IgD-negative memory B cell (primary cell): Measurements from ENCODE around the gene CKM. TPM values are rescaled to one million over a fixed set of nuclear protein-coding genes. Genes with fewer than 3 reads are reported as not detected.

ENCODE experiments used
- H3K27ac Mint-ChIP-seq, 3 donors: one replicate each; pipeline ENCODE4 v1.8.0; 2020 to 2022; ENCODE audit warnings: mild to moderate bottlenecking in 3 of 3, mixed read lengths in 3 of 3, moderate library complexity in 1 of 3
- H3K27me3 Mint-ChIP-seq: one replicate; pipeline ENCODE4 v1.8.0; 2021; ENCODE audit warnings: mixed read lengths
- H3K36me3 Mint-ChIP-seq: one replicate; pipeline ENCODE4 v1.8.0; 2020; ENCODE audit warnings: mild to moderate bottlenecking, mixed read lengths
- H3K4me1 Mint-ChIP-seq, 3 donors: one replicate each; pipeline ENCODE4 v1.8.0; 2020 to 2022; ENCODE audit warnings: mixed read lengths in 3 of 3, mild to moderate bottlenecking in 1 of 3
- H3K4me3 Mint-ChIP-seq, 4 donors: one replicate each; pipeline ENCODE4 v1.8.0; 2020 to 2022; ENCODE audit warnings: mild to moderate bottlenecking in 4 of 4, mixed read lengths in 4 of 4, moderate library complexity in 3 of 4
- H3K9me3 Mint-ChIP-seq, 3 donors: one replicate each; pipeline ENCODE4 v1.8.0; 2020 to 2021; ENCODE audit warnings: mixed read lengths in 3 of 3, mild to moderate bottlenecking in 1 of 3
- polyA plus RNA-seq: library from polyadenylated mRNA; unstranded; fragments of 300-500 nt; fragmentation: Illumina TruSeq; gene quantifications from one replicate; pipeline ENCODE4 v1.2.3, GENCODE V29; 2021

CKM gene
- not detected for polyA plus RNA-seq

DNA sequence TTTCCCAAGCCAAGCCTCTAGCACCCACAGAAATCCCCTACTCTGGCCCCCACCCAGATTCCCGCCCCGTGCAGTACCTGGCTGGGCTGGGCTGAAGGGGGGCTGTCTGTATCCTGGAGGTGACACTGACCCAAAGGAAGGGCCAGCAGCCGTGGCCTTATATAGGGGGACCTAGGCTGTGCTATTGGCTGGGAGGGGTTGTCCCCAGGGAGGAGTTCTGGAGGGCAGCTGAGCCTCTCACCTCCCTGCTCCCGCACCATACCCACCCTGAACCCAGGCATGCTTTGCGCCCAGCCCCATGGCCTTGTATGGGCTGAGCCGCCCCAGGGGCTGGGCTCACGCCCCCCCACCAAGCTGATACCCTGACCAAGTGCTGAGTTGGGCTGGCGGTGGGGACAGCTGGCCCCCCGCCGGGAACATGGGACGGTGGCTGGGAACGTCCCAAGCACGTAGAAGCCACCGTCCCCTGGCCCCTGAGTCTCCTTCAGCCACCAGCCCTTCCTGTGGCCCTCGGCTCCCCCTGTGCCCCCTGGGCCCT lies at the start of gene CKM:
TSS of gene CKM (minus strand) at position 132 of the 538 bp plus-strand sequence. CDS start 3,162 bp downstream, outside the sequence.
- no peaks in the 10 kb centered on the region for H3K4me1 Mint-ChIP-seq
- peaks cover 0 to 2% (median 0%) of the 10 kb centered on the region in 3 donors for H3K9me3 Mint-ChIP-seq
- peaks cover 2% of the 10 kb centered on the region for H3K36me3 Mint-ChIP-seq
- H3K4me3 Mint-ChIP-seq, result no peak within 1 kb of the TSS
- H3K27ac Mint-ChIP-seq, result no peak within 1 kb of the TSS
- peaks cover 28% of the 10 kb centered on the region for H3K27me3 Mint-ChIP-seq

DNA sequence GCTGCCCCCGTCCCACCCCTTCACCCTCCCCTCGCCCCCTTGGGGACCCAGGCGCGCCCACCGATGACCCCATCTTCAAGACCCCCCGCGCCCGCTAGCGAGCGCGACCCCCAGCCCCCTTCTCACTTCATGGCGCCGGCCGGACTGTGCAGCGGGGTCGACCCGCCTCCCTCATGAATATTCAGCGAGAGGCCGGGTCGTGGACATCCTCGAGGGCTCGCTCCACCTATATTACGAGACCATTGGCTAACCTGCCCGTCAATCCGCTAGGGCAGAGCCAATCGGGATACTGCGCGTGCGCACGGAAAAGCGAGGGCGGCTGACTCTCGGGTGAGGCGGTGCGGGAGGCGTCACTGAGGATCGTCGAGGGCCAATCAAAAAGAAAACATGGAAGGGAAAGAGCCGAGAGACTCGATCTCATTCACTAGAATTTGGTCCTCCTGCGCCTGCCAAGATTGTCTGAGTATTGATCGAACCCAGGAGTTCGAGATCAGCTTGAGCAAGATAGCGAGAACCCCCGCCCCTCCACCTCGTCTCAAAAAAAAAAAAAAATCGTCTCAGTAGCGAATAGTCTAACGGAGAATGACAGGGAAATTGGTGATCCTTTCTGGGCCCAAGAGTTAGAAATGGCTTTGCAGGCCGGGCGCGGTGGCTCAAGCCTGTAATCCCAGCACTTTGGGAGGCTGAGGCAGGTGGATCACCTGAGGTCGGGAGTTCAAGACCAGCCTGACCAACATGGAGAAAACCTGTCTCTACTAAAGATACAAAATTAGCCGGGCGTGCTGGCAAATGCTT lies 47.9 kb upstream of the CKM start, which contains the start of gene ERCC2:
TSS of gene ERCC2 (minus strand) at position 164 of the 795 bp plus-strand sequence. CDS start at position 131, 33 bp downstream.
- H3K36me3 Mint-ChIP-seq, result peaks cover 2% of the 10 kb centered on the region
- H3K4me3 Mint-ChIP-seq, result peak within 1 kb of the TSS; percentile 77 to 97 (median 95)
- no peaks in the 10 kb centered on the region for H3K27me3 Mint-ChIP-seq
- H3K9me3 Mint-ChIP-seq, result no peaks in the 10 kb centered on the region
- peaks cover 0 to 6% (median 5%) of the 10 kb centered on the region in 3 donors for H3K4me1 Mint-ChIP-seq
- peak within 1 kb of the TSS; percentile 41 to 98 (median 97) for H3K27ac Mint-ChIP-seq

DNA sequence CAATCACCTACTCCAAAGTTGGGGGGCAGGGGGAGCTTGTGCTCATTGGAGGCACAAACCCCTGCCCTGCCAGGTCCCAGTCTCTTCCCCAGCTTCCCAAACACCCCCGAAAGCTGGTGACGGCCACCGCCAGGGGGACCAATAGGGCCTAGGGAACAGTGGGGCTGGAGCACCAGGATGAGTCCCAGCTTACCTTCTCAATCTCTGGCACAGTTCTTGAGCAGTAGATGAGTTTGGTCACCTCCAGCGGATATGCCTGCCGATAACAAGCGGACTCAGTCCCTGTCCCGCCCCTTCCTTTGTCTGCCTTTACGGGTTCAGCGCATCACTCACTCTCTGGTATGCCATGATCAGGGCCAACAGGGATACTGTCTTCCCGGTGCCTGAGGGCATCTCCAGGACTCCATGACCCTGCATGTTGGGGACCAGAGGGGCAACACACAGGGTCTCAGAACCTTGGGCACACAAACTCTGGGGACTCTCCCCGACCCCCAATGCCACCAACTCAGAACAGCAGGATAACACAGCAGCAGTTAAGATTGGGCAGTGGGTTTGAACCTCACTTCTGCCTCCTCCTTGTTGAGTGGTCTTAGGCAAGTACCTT lies 46.2 kb upstream of the CKM start:
- Mint-ChIP-seq H3K9me3 (no peaks in the 10 kb centered on the region), H3K27me3 (no peaks in the 10 kb centered on the region), H3K36me3 (peaks cover 2% of the 10 kb centered on the region), H3K27ac (no peak overlapping the region), H3K4me3 (peak overlapping the region in 3 of 4 donors; percentile 71 to 79 (median 72)), H3K4me1 (peaks cover 0 to 6% (median 5%) of the 10 kb centered on the region in 3 donors)

DNA sequence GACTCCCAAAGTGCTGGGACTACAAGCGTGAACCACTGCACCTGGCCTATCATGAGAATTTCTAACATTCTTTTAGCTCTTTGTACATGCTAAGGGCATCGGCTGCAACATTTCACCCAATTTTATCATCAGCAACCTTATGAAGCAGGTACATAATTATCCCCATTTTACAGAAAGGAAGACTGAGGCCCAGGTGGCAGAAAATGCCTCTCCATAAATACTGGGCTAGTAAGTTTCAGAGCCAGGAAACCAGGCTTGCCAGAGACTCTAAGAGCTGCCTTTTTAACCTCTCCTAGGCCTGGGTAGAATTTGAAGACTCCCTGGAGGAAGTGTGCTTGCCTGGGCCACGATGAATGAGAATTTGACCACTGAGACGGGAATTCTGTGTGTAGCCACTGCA lies 45.5 kb upstream of the CKM start:
- H3K27me3 Mint-ChIP-seq, result no peaks in the 10 kb centered on the region
- peaks cover 2% of the 10 kb centered on the region for H3K36me3 Mint-ChIP-seq
- H3K27ac Mint-ChIP-seq, result no peak overlapping the region
- peak overlapping the region; percentile 1 to 82 (median 52) for H3K4me3 Mint-ChIP-seq
- peaks cover 0 to 6% (median 5%) of the 10 kb centered on the region in 3 donors for H3K4me1 Mint-ChIP-seq
- no peaks in the 10 kb centered on the region for H3K9me3 Mint-ChIP-seq

DNA sequence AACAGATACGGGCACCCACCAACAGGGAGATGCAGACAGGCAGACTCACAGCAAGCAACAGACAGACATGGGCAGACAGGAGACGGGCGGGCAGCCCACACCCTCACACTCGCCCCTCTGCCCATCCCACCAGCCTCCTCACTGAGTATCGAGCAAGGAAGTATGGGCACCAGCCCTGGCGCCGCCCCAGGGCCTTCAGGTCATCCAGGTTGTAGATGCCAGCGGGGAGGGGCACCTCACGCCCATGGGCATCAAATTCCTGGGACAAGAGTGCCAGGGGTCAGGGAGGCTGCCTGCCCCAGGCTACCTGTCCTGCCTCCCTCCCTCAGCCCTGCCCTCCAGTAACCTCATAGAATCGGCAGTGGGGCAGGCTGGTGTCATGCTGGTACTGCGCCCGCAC lies 42.0 kb upstream of the CKM start:
- Mint-ChIP-seq H3K36me3 (peaks cover 7% of the 10 kb centered on the region), H3K4me3 (no peak overlapping the region), H3K27ac (no peak overlapping the region), H3K9me3 (no peaks in the 10 kb centered on the region), H3K27me3 (no peaks in the 10 kb centered on the region), H3K4me1 (peaks cover 0 to 3% (median 2%) of the 10 kb centered on the region in 3 donors)

DNA sequence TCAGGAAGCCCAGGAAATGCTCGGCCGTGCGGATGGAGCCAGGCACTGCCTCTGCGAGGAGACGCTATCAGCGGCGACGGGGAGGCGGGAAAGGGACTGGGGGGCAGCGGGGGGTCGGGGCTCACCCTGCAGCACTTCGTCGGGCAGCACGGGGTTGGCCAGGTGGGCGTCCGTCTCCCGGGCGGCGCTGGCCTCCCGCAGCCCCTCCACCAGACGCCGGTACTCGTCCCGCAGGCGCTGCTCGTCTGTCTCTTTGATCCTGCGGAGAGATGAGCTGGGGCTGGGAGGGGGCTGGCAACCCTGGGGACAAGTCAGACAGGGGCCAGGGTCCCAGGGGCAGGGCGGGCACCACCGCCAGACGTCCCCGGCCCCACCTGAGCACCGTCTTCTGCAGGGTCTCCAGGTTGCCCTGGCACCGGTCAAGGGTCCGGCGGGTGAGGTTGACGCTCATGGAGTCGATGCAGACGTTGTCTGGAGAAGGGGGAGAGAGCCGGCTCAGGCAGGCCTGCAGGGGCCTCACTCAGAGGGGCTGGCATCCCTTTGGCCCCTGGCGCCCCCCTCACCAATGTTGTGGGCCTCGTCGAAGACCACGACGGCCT lies 41.3 kb upstream of the CKM start:
- H3K4me1 Mint-ChIP-seq, result peaks cover 0 to 1% (median under 1%) of the 10 kb centered on the region in 3 donors
- H3K27me3 Mint-ChIP-seq, result no peaks in the 10 kb centered on the region
- no peak overlapping the region for H3K4me3 Mint-ChIP-seq
- H3K9me3 Mint-ChIP-seq, result no peaks in the 10 kb centered on the region
- H3K27ac Mint-ChIP-seq, result no peak overlapping the region
- H3K36me3 Mint-ChIP-seq, result peaks cover 8% of the 10 kb centered on the region

DNA sequence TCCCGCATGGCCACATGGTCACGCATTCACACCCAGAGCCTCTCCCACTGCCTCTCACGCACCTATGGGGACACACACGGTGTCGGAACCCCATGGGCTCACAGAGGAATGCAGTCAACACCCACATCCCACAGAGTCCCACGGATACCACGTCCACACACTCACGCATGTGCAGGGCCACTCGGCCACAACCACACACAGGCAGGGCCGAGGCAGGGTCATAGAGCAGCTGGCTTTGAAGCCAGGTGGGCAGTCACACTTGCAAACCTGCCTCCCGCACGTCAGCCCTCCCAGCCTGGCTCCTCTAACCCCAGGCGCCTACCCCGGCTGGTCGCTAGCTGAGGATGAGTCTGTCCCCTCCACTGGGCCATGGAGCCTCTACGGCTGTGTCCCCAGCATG lies 39.6 kb upstream of the CKM start:
- no peaks in the 10 kb centered on the region for H3K9me3 Mint-ChIP-seq
- H3K27me3 Mint-ChIP-seq, result no peaks in the 10 kb centered on the region
- no peak overlapping the region for H3K27ac Mint-ChIP-seq
- no peaks in the 10 kb centered on the region for H3K4me1 Mint-ChIP-seq
- H3K36me3 Mint-ChIP-seq, result peaks cover 14% of the 10 kb centered on the region
- no peak overlapping the region for H3K4me3 Mint-ChIP-seq

DNA sequence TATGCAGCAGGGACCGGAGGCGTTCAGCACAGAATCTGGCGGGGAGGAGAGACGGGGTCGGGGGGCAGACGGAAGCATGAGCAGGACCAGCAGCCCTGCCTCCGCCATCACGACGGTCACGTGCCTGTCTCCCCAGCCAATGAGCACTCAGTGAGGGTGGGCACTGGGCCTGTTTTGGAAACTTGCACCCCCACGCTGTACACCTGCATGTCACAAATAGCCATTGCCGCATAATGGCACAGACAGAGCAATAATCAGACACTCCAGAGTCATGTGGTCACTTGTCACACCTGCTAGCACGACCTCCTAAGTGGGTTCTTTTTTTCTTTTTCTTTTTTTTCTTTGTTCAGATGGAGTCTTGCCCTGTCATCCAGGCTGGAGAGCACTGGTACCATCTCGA lies 38.9 kb upstream of the CKM start:
- no peak overlapping the region for H3K4me3 Mint-ChIP-seq
- no peak overlapping the region for H3K27ac Mint-ChIP-seq
- H3K4me1 Mint-ChIP-seq, result no peaks in the 10 kb centered on the region
- no peaks in the 10 kb centered on the region for H3K27me3 Mint-ChIP-seq
- H3K36me3 Mint-ChIP-seq, result peaks cover 14% of the 10 kb centered on the region
- no peaks in the 10 kb centered on the region for H3K9me3 Mint-ChIP-seq

DNA sequence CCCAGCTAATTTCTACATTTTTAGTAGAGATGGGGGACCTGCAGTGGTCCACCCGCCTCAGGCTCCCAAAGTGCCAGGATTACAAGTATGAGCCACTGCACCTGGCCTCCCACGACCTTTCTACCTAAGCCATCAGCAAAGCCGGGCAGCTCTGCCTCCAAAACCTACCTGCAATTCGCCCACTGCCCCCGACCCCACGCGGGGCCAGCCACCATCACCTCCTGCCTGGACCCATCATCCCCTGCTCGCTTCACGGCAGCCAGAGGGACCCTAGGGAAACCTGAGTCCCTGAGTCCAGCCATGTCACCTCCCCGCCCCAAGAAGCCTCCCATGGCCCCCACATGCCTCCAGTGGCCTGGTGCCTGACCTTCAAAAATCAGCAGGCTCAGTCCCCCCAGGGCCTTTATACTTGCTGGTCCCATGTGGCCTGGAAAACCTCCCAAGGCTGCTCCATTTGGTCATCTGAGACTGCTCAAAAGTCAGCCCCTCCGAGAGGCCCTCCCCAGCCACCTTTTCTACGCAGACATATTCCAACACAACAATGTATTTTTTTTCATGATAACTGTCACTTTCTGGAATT lies 35.6 kb upstream of the CKM start:
- no peak overlapping the region for H3K4me3 Mint-ChIP-seq
- peaks cover 0 to 2% (median 0%) of the 10 kb centered on the region in 3 donors for H3K4me1 Mint-ChIP-seq
- H3K27ac Mint-ChIP-seq, result no peak overlapping the region
- no peaks in the 10 kb centered on the region for H3K9me3 Mint-ChIP-seq
- H3K27me3 Mint-ChIP-seq, result no peaks in the 10 kb centered on the region
- peaks cover 13% of the 10 kb centered on the region for H3K36me3 Mint-ChIP-seq

DNA sequence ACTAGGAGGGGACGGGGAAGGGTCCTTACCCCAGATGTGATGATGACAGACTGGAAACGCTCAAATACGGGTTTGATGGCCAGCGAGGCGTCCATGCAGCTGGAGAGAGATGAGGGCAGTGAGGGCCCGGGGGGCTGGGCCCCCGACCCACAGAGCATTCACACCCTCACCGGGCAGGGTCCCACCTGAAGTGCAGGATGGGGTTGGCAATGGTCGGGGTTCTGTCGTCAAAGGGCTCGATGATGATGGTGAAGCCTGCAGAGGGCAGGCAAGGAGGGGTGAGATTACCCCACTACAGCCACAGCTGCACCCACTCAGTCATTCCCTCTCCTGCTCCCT lies 34.7 kb upstream of the CKM start:
- Mint-ChIP-seq H3K27ac (no peak overlapping the region), H3K27me3 (no peaks in the 10 kb centered on the region), H3K4me1 (peaks cover 0 to 2% (median 0%) of the 10 kb centered on the region in 3 donors), H3K9me3 (no peaks in the 10 kb centered on the region), H3K36me3 (peaks cover 13% of the 10 kb centered on the region), H3K4me3 (no peak overlapping the region)

DNA sequence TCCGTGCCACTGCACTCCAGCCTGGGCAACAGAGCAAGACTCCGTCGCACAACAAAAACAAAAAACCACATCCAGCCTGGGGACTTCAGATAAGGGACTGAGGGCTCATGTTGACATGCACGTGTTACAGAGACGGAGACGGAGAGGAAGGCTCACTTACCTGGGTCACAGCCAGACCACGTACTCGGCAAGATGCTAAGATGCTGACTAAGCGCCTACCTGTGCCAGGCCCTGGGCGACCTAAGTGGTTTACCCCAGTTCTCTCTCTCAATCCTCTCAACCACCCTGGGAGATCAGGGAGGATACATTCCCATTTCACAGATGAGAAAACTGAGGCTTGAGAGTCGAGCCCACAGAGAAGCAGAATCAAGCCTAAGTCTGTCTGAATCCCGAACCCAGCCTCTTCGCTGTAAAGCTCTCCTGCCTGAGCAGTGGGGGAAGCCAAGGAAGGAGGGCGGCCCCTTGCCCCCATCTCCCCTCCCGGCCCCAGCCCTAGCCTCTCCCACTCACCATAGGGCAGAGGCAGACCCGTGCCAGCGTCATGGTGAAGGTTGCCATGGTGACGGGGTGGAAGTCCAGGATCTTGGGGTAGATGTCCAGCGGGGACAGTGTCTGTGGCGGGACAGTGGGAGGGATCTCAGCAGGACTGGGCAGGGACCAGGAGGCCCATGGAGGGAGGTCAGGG lies 34.2 kb upstream of the CKM start:
- H3K9me3 Mint-ChIP-seq, result no peaks in the 10 kb centered on the region
- peaks cover 13% of the 10 kb centered on the region for H3K36me3 Mint-ChIP-seq
- H3K27ac Mint-ChIP-seq, result no peak overlapping the region
- H3K27me3 Mint-ChIP-seq, result no peaks in the 10 kb centered on the region
- H3K4me3 Mint-ChIP-seq, result peak overlapping the region in 1 of 4 donors; percentile 83
- peaks cover 0 to 2% (median 0%) of the 10 kb centered on the region in 3 donors for H3K4me1 Mint-ChIP-seq

DNA sequence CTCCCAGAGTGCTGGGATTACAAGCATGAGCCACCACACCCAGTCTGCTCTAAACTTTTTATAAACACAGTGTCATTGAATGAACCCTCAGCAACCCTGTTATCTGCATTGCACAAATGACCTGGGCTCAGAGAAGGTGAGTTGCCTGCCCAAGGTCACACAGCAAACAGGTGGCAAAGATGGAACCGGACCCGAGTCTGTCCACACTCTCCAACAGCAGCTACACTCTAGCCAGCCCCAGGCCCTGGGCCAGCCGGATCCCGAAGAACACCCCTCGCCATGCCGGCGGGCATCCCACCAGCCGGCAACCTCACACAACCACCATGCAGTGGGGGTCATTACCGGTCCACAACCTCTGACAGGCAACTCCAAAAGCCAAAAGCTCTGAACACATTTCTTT lies 33.2 kb upstream of the CKM start:
- Mint-ChIP-seq H3K27me3 (no peaks in the 10 kb centered on the region), H3K4me3 (no peak overlapping the region), H3K9me3 (no peaks in the 10 kb centered on the region), H3K4me1 (peaks cover 0 to 2% (median 0%) of the 10 kb centered on the region in 3 donors), H3K36me3 (peaks cover 8% of the 10 kb centered on the region), H3K27ac (no peak overlapping the region)

DNA sequence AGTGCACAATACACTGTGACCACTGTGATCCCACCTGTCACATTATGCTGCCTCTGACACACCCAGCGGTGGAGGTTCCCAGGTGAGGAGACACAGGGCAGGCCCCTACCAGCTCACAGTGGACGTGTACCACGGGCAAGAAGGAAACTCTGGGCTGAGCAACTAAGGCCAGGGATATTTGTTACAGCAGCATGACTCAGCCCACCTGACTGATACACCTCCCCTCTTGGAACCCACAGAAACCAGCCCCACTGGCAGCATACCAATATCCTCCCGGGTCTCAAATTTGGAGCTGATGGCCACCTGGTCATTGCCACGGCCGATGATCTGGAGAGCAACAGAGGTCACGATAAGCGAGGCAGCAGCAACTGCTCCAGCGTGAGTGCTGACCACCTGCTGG lies 32.7 kb upstream of the CKM start:
- Mint-ChIP-seq H3K27ac (no peak overlapping the region), H3K36me3 (peaks cover 8% of the 10 kb centered on the region), H3K4me3 (no peak overlapping the region), H3K4me1 (peaks cover 0 to 2% (median 0%) of the 10 kb centered on the region in 3 donors), H3K27me3 (no peaks in the 10 kb centered on the region), H3K9me3 (no peaks in the 10 kb centered on the region)

DNA sequence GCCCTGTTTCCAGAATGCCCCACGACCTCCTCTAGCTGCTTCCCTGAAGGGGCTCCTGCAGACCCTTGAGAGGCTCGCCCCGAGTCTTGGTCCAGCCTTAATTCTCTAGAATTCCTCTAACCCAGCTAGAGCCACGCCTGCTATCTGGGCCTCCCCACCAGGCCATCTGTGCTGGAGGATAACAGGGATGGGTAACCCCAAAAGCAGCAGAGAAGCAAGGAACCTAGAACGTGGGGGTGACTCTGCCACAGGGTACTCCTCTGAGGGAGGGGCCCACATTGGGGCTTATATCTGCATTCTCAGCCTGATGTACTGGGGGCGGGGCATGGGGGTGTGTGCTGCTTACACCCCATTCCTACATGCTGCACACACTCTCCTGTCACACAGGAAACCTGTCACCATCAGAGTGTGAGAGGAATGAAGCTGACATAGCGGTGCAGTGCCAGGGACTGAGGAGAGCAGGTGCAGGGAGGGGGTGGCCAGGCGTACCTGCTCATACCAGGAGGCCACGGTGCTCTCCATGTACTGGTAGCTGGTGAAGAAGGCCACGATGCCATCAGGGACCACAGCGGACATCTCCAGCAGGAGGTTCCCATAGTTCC lies 31.7 kb upstream of the CKM start:
- Mint-ChIP-seq H3K4me3 (no peak overlapping the region), H3K9me3 (no peaks in the 10 kb centered on the region), H3K27ac (no peak overlapping the region), H3K4me1 (peaks cover 0 to 2% (median 0%) of the 10 kb centered on the region in 3 donors), H3K27me3 (no peaks in the 10 kb centered on the region), H3K36me3 (peaks cover 7% of the 10 kb centered on the region)
